ENCODE results near the gene PAX2. TPM values are rescaled to one million over a fixed set of nuclear protein-coding genes. Genes with fewer than 3 reads are reported as not detected.

PAX2 gene
- total and polyA plus RNA-seq, 2 donors from 2014 or later: 28.3 to 102 TPM

- Histone ChIP-seq H3K4me3 (ENCODE audit: low read length in 3 of 3) (peak overlapping the region; percentile 53 to 79 (median 70)), H3K9ac (ENCODE audit: low read length in 3 of 3) (peak overlapping the region in 2 of 3 donors; percentile 64 to 76), H3K9me3 (ENCODE audit: control insufficient read depth in 2 of 3, insufficient read depth in 1 of 3, low read length in 3 of 3) (no peaks in the 10 kb centered on the region), H3K27me3 (ENCODE audit: control insufficient read depth, insufficient read depth, low read length) (peaks cover 17% of the 10 kb centered on the region), H3K27ac (ENCODE audit: low read depth in 2 of 2, low read length in 2 of 2) (peak overlapping the region; percentile 92 to 95), H3K4me1 (ENCODE audit: control insufficient read depth in 2 of 3, insufficient read depth in 2 of 3, low read depth in 1 of 3, low read length in 3 of 3) (peaks cover 4 to 30% (median 26%) of the 10 kb centered on the region in 3 donors), H3K36me3 (ENCODE audit: control insufficient read depth in 2 of 3, insufficient read depth in 3 of 3, low read length in 3 of 3) (no peaks in the 10 kb centered on the region)
- no peak for FAIRE-seq
- intact Hi-C loops (cut with DNase I): no loop called here
- DNase-seq: peak in 4 of 5 donors; percentile 38 to 64 (median 63)
- no peak for TF ChIP-seq CTCF (IDR thresholded peaks at IDR 0.05; ENCODE audit: borderline replicate concordance, extremely low read depth, insufficient read depth)
These were observed 9.1 kb upstream of the PAX2 start for GRCh38 chr10:100736144-100736808.

DNA sequence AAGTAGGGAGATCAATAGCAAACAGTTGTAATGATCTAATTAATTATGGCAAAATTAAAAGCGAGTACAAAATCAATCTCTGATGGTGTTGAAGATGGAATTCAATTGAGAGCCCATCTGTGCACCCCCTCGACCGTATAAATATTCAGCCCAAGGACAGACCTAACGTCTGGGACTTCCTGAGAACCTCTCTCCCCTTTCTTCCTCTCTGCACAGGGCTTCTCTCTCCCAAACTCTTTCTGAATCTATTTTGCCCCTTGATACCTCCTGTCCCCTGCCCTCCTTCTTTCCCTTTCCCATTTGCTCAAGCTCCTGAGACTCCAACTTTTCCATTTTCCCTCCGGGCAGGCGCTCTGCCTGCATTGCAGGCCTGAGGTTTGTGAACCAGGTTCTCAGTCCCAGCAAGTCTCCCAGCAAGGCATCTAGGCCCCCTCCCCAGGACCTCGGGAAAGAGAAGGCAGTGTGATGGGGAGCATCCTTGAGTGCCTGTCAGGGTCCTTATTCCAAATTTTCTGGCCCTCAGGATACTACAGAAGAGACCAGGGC is 8.5 kb upstream of the PAX2 start:
- no peak for FAIRE-seq
- H3K27me3 ChIP-seq (ENCODE audit: control insufficient read depth, insufficient read depth, low read length): peaks cover 17% of the 10 kb centered on the region
- intact Hi-C loops (cut with DNase I): no loop called here

GRCh38 chr10:100737355-100738054 is 7.9 kb upstream of the PAX2 start:
- no peak for TF ChIP-seq CTCF (IDR thresholded peaks at IDR 0.05; ENCODE audit: borderline replicate concordance, extremely low read depth, insufficient read depth)
- Histone ChIP-seq H3K9me3 (ENCODE audit: control insufficient read depth in 2 of 3, insufficient read depth in 1 of 3, low read length in 3 of 3) (no peaks in the 10 kb centered on the region), H3K36me3 (ENCODE audit: control insufficient read depth in 2 of 3, insufficient read depth in 3 of 3, low read length in 3 of 3) (no peaks in the 10 kb centered on the region), H3K9ac (ENCODE audit: low read length in 3 of 3) (peak overlapping the region; percentile 20 to 78 (median 76)), H3K27ac (ENCODE audit: low read depth in 2 of 2, low read length in 2 of 2) (peak overlapping the region; percentile 92 to 95), H3K4me1 (ENCODE audit: control insufficient read depth in 2 of 3, insufficient read depth in 2 of 3, low read depth in 1 of 3, low read length in 3 of 3) (peaks cover 4 to 19% (median 17%) of the 10 kb centered on the region in 3 donors), H3K27me3 (ENCODE audit: control insufficient read depth, insufficient read depth, low read length) (peaks cover 17% of the 10 kb centered on the region), H3K4me3 (ENCODE audit: low read length in 3 of 3) (peak overlapping the region; percentile 75 to 79 (median 77))
- DNase-seq (peak in 3 of 5 donors; percentile 43 to 66 (median 64)), FAIRE-seq (no peak)
- intact Hi-C loops (cut with DNase I): no loop called here

More for the DNA sequence above, 8.5 kb upstream of the PAX2 start:
- no peak for TF ChIP-seq CTCF (IDR thresholded peaks at IDR 0.05; ENCODE audit: borderline replicate concordance, extremely low read depth, insufficient read depth)
- Histone ChIP-seq H3K4me1 (ENCODE audit: control insufficient read depth in 2 of 3, insufficient read depth in 2 of 3, low read depth in 1 of 3, low read length in 3 of 3) (peaks cover 4 to 26% (median 23%) of the 10 kb centered on the region in 3 donors), H3K9me3 (ENCODE audit: control insufficient read depth in 2 of 3, insufficient read depth in 1 of 3, low read length in 3 of 3) (no peaks in the 10 kb centered on the region), H3K27ac (ENCODE audit: low read depth in 2 of 2, low read length in 2 of 2) (peak overlapping the region; percentile 92 to 95), H3K4me3 (ENCODE audit: low read length in 3 of 3) (peak overlapping the region; percentile 47 to 79 (median 56)), H3K36me3 (ENCODE audit: control insufficient read depth in 2 of 3, insufficient read depth in 3 of 3, low read length in 3 of 3) (no peaks in the 10 kb centered on the region), H3K9ac (ENCODE audit: low read length in 3 of 3) (peak overlapping the region; percentile 27 to 76 (median 64))
- peak in 2 of 5 donors; percentile 32 to 54 for DNase-seq
